Cardiac muscle cell (in vitro differentiated cells and primary cell): Measurements from ENCODE around the gene ERMP1. TPM values are rescaled to one million over a fixed set of nuclear protein-coding genes. Genes with fewer than 3 reads are reported as not detected.

Experiments
- DNase-seq, 2 donors: peaks; one replicate each; pipeline versions ENCODE4 v3.0.0 to v3.0.0-alpha.2; 2010 to 2017; ENCODE audit warnings: low read depth in 1 of 2, low spot score in 1 of 2
- H3K27ac ChIP-seq: fragments of 200-600 bp; sonication (generic); 2 replicates; pipeline ENCODE4 v1.5.1; 2016
- H3K27me3 ChIP-seq: fragments of 200-600 bp; sonication (generic); 2 replicates; pipeline ENCODE4 v1.6.0; 2016; ENCODE audit warnings: control low read depth
- H3K36me3 ChIP-seq: fragments of 200-600 bp; sonication (generic); 2 replicates; pipeline ENCODE4 v1.5.1; 2016; ENCODE audit warnings: control low read depth
- H3K4me1 ChIP-seq: fragments of 200-600 bp; sonication (generic); 2 replicates; pipeline ENCODE4 v1.8.1; 2017; ENCODE audit warnings: low read depth, mild to moderate bottlenecking, mixed run types
- H3K4me3 ChIP-seq: fragments of 200-600 bp; sonication (generic); 2 replicates; pipeline ENCODE4 v1.5.1; 2016; ENCODE audit warnings: mild to moderate bottlenecking
- H3K9me3 ChIP-seq: fragments of 200-600 bp; sonication (generic); 2 replicates; pipeline ENCODE4 v1.5.1; 2017; ENCODE audit warnings: low read depth, mild to moderate bottlenecking, control low read depth
- polyA plus RNA-seq: library from polyadenylated mRNA; unstranded; fragments of >200 nt; fragmentation: Nextera tagmentation; extraction: Ambion mirVana; gene quantifications from 2 replicates; pipeline ENCODE4 v1.2.1, GENCODE V29; 2016
- total RNA-seq: library from RNA; depleted of rRNA; stranded (reverse); fragments of >200 nt; gene quantifications from 2 replicates; pipeline ENCODE4 v1.2.3, GENCODE V29; 2016
- TF ChIP-seq, protein P1 (sequence below): IDR thresholded peaks from 2 replicates; pipeline ENCODE4 v1.5.1; 2012; ENCODE audit warnings: low read depth, mild to moderate bottlenecking, low read length

The ERMP1 gene
- total and polyA plus RNA-seq, 2 experiments from 2014 or later, result 18.1 to 31.5 TPM

GRCh38 chr9:5852987-5853386, 20.1 kb upstream of the ERMP1 start:
- Histone ChIP-seq H3K4me3 (no peak overlapping the region), H3K27ac (no peak overlapping the region), H3K36me3 (no peaks in the 10 kb centered on the region), H3K27me3 (no peaks in the 10 kb centered on the region), H3K4me1 (no peaks in the 10 kb centered on the region), H3K9me3 (no peaks in the 10 kb centered on the region)
- no peak for DNase-seq
- TF ChIP-seq, protein P1, sequence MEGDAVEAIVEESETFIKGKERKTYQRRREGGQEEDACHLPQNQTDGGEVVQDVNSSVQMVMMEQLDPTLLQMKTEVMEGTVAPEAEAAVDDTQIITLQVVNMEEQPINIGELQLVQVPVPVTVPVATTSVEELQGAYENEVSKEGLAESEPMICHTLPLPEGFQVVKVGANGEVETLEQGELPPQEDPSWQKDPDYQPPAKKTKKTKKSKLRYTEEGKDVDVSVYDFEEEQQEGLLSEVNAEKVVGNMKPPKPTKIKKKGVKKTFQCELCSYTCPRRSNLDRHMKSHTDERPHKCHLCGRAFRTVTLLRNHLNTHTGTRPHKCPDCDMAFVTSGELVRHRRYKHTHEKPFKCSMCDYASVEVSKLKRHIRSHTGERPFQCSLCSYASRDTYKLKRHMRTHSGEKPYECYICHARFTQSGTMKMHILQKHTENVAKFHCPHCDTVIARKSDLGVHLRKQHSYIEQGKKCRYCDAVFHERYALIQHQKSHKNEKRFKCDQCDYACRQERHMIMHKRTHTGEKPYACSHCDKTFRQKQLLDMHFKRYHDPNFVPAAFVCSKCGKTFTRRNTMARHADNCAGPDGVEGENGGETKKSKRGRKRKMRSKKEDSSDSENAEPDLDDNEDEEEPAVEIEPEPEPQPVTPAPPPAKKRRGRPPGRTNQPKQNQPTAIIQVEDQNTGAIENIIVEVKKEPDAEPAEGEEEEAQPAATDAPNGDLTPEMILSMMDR, result no peak

- Histone ChIP-seq H3K9me3 (no peaks in the 10 kb centered on the region), H3K4me3 (no peak overlapping the region), H3K27ac (no peak overlapping the region), H3K36me3 (no peaks in the 10 kb centered on the region), H3K4me1 (no peaks in the 10 kb centered on the region), H3K27me3 (no peaks in the 10 kb centered on the region)
- peak in 1 of 2 donors; percentile 86 for DNase-seq
- TF ChIP-seq, protein P1, result no peak
Observed at GRCh38 chr9:5851445-5851844, 18.5 kb upstream of the ERMP1 start.

DNA sequence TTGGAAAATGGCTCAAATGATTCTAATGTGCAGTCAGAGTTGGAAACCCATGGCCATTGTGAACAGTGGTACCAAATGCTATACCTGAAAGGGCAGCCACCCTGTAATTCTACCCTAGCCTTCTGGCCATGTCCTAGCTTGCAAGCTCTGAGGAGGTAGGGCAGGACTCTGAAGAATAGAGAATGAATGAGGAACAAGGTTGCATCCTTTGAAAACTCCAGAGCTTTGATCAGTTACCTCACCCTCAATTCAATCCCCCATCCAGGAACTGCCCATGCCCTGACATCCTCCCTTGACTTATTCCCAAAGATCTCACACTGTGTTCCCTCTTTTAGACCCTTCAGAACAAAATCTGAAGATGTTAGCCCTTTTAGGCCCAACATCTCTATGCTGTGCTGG, 17.8 kb upstream of the ERMP1 start:
- H3K36me3 ChIP-seq, result no peaks in the 10 kb centered on the region
- no peaks in the 10 kb centered on the region for H3K27me3 ChIP-seq
- TF ChIP-seq, protein P1, result no peak
- DNase-seq, result no peak
- H3K4me3 ChIP-seq, result no peak overlapping the region
- H3K27ac ChIP-seq, result no peak overlapping the region
- no peaks in the 10 kb centered on the region for H3K4me1 ChIP-seq
- no peaks in the 10 kb centered on the region for H3K9me3 ChIP-seq

- peaks cover under 1% of the 10 kb centered on the region for H3K4me1 ChIP-seq
- no peak for DNase-seq
- no peaks in the 10 kb centered on the region for H3K36me3 ChIP-seq
- no peaks in the 10 kb centered on the region for H3K9me3 ChIP-seq
- H3K27me3 ChIP-seq, result no peaks in the 10 kb centered on the region
- TF ChIP-seq, protein P1, result no peak
- no peak overlapping the region for H3K27ac ChIP-seq
- H3K4me3 ChIP-seq, result no peak overlapping the region
Observed at GRCh38 chr9:5848372-5848882, 15.5 kb upstream of the ERMP1 start.

- Histone ChIP-seq H3K4me1 (peaks cover 12% of the 10 kb centered on the region), H3K36me3 (no peaks in the 10 kb centered on the region), H3K27ac (no peak overlapping the region), H3K27me3 (no peaks in the 10 kb centered on the region), H3K9me3 (no peaks in the 10 kb centered on the region), H3K4me3 (no peak overlapping the region)
- TF ChIP-seq, protein P1, result no peak
- peak in 1 of 2 donors; percentile 54 for DNase-seq
Observed at GRCh38 chr9:5846501-5846921, 13.6 kb upstream of the ERMP1 start.

DNA sequence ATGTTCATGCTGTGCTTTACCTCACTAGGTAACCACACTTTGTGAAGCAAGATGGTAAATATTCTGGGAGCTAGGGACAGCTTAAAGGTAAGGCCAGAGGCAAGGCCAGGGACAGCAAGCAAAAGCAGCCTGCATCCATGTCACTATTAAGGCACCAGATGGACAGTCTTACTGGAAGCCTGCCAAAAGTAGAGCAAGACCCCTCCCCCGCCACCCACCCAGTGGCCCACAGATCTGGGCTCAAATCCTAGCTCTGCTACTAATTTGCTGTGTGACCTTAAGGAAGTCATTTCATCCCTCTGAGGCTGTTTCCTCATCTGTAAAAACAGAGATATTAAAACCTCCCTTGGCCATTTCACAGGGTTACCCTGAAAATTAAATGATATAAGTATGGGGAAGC, 13.2 kb upstream of the ERMP1 start:
- no peak for DNase-seq
- H3K27me3 ChIP-seq, result no peaks in the 10 kb centered on the region
- H3K27ac ChIP-seq, result no peak overlapping the region
- no peak overlapping the region for H3K4me3 ChIP-seq
- TF ChIP-seq, protein P1, result no peak
- peaks cover 12% of the 10 kb centered on the region for H3K4me1 ChIP-seq
- no peaks in the 10 kb centered on the region for H3K9me3 ChIP-seq
- no peaks in the 10 kb centered on the region for H3K36me3 ChIP-seq
